ENCODE data around the gene RGSL1.

RGSL1 gene

DNA sequence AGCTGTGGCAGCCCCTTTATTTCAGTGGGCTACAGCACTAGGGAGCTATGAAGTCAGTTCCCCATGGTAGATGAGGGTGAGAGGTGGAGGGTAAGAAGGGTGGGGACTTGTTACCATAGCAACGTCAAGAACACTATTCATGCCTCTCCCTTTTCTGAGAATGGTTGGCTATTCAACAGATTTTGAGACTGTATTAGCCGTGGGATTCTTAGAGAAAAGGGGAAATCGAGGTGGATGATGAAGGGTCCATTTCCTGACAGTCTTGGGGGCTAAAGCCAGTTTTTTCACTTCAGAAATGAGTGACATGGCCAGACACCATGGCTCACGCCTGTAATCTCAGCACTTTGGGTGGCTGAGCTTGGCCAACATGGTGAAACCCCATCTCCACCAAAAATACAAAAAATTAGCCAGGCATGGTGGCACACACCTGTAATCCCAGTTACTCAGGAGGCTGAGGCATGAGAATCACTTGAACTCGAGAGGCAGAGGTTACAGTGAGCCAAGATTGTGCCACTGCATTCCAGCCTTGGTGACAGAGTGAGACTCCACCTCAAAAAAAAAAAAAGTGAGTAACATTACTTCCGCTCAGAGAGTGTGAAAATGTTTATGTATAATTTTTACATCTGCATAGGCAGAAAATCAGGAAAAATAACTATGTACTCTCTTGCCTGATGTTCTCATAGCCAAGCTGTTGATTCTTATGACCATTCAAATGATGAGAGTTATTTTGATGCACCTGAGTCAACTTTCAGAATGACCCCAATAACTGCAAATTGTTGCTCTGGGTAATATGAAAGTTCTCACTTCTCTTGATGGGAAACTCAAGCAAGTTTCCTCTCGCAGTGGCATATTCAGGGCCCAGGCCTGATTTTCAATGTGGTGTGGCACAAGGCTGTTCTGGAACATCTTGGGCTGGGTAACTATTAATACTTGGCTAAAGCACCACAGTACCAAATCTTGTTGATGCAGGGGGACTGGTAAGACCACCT, 23.2 kb upstream of the RGSL1 start (continued):
- TF ChIP-seq TCF4 (CRISPR knock-in tag; IDR thresholded peaks at IDR 0.05; ENCODE audit: borderline replicate concordance): no peak

DNA sequence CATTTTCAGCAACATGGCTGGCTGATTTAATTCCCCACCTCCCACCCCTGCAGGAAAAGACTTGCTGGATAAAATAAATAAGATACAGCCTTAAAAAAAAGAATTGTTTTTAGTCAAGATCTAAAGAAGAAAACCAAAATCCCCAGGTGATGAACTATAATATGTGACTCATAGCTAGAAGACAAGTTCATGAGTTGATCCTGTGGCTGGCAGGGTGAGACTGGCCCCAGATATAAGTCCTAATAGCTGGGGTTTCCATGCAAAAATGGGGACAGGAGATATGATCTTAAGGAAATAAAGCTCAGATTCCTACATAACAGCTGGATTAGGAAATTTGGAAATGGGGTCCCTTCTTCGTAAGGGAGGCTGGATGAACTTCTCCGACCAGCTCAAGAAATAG, 21.9 kb upstream of the RGSL1 start:
- TF ChIP-seq CSDC2 (CRISPR knock-in tag; IDR thresholded peaks at IDR 0.05): no peak
- no peak for TF ChIP-seq ZFP3 (CRISPR knock-in tag; IDR thresholded peaks at IDR 0.05)
- no peak for TF ChIP-seq ZC3H10 (CRISPR knock-in tag; IDR thresholded peaks at IDR 0.05)
- TF ChIP-seq, protein P1, sequence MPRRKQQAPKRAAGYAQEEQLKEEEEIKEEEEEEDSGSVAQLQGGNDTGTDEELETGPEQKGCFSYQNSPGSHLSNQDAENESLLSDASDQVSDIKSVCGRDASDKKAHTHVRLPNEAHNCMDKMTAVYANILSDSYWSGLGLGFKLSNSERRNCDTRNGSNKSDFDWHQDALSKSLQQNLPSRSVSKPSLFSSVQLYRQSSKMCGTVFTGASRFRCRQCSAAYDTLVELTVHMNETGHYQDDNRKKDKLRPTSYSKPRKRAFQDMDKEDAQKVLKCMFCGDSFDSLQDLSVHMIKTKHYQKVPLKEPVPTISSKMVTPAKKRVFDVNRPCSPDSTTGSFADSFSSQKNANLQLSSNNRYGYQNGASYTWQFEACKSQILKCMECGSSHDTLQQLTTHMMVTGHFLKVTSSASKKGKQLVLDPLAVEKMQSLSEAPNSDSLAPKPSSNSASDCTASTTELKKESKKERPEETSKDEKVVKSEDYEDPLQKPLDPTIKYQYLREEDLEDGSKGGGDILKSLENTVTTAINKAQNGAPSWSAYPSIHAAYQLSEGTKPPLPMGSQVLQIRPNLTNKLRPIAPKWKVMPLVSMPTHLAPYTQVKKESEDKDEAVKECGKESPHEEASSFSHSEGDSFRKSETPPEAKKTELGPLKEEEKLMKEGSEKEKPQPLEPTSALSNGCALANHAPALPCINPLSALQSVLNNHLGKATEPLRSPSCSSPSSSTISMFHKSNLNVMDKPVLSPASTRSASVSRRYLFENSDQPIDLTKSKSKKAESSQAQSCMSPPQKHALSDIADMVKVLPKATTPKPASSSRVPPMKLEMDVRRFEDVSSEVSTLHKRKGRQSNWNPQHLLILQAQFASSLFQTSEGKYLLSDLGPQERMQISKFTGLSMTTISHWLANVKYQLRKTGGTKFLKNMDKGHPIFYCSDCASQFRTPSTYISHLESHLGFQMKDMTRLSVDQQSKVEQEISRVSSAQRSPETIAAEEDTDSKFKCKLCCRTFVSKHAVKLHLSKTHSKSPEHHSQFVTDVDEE (CRISPR knock-in tag; IDR thresholded peaks at IDR 0.05): no peak
- TF ChIP-seq, protein P2, sequence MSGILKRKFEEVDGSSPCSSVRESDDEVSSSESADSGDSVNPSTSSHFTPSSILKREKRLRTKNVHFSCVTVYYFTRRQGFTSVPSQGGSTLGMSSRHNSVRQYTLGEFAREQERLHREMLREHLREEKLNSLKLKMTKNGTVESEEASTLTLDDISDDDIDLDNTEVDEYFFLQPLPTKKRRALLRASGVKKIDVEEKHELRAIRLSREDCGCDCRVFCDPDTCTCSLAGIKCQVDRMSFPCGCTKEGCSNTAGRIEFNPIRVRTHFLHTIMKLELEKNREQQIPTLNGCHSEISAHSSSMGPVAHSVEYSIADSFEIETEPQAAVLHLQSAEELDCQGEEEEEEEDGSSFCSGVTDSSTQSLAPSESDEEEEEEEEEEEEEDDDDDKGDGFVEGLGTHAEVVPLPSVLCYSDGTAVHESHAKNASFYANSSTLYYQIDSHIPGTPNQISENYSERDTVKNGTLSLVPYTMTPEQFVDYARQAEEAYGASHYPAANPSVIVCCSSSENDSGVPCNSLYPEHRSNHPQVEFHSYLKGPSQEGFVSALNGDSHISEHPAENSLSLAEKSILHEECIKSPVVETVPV (CRISPR knock-in tag; IDR thresholded peaks at IDR 0.05): no peak
- TF ChIP-seq, protein P3, sequence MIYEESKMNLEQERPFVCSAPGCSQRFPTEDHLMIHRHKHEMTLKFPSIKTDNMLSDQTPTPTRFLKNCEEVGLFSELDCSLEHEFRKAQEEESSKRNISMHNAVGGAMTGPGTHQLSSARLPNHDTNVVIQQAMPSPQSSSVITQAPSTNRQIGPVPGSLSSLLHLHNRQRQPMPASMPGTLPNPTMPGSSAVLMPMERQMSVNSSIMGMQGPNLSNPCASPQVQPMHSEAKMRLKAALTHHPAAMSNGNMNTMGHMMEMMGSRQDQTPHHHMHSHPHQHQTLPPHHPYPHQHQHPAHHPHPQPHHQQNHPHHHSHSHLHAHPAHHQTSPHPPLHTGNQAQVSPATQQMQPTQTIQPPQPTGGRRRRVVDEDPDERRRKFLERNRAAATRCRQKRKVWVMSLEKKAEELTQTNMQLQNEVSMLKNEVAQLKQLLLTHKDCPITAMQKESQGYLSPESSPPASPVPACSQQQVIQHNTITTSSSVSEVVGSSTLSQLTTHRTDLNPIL (CRISPR knock-in tag; IDR thresholded peaks at IDR 0.05; ENCODE audit: low read depth): no peak
- TF ChIP-seq OSR1 (CRISPR knock-in tag; IDR thresholded peaks at IDR 0.05): no peak
- no peak for TF ChIP-seq ESRRG (CRISPR knock-in tag; IDR thresholded peaks at IDR 0.05)
- TF ChIP-seq, protein P4, sequence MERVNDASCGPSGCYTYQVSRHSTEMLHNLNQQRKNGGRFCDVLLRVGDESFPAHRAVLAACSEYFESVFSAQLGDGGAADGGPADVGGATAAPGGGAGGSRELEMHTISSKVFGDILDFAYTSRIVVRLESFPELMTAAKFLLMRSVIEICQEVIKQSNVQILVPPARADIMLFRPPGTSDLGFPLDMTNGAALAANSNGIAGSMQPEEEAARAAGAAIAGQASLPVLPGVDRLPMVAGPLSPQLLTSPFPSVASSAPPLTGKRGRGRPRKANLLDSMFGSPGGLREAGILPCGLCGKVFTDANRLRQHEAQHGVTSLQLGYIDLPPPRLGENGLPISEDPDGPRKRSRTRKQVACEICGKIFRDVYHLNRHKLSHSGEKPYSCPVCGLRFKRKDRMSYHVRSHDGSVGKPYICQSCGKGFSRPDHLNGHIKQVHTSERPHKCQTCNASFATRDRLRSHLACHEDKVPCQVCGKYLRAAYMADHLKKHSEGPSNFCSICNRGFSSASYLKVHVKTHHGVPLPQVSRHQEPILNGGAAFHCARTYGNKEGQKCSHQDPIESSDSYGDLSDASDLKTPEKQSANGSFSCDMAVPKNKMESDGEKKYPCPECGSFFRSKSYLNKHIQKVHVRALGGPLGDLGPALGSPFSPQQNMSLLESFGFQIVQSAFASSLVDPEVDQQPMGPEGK (CRISPR knock-in tag; IDR thresholded peaks at IDR 0.05; ENCODE audit: borderline replicate concordance): no peak
- TF ChIP-seq BACH2 (CRISPR knock-in tag; IDR thresholded peaks at IDR 0.05; ENCODE audit: borderline replicate concordance): no peak
- no peak for TF ChIP-seq TCF4 (CRISPR knock-in tag; IDR thresholded peaks at IDR 0.05; ENCODE audit: borderline replicate concordance)
- no peak for TF ChIP-seq SNAI2 (CRISPR knock-in tag; IDR thresholded peaks at IDR 0.05)
- no peak for TF ChIP-seq ISL1 (CRISPR knock-in tag; IDR thresholded peaks at IDR 0.05)
- no peak for TF ChIP-seq RARB (CRISPR knock-in tag; IDR thresholded peaks at IDR 0.05)
- no peak for ATAC-seq

DNA sequence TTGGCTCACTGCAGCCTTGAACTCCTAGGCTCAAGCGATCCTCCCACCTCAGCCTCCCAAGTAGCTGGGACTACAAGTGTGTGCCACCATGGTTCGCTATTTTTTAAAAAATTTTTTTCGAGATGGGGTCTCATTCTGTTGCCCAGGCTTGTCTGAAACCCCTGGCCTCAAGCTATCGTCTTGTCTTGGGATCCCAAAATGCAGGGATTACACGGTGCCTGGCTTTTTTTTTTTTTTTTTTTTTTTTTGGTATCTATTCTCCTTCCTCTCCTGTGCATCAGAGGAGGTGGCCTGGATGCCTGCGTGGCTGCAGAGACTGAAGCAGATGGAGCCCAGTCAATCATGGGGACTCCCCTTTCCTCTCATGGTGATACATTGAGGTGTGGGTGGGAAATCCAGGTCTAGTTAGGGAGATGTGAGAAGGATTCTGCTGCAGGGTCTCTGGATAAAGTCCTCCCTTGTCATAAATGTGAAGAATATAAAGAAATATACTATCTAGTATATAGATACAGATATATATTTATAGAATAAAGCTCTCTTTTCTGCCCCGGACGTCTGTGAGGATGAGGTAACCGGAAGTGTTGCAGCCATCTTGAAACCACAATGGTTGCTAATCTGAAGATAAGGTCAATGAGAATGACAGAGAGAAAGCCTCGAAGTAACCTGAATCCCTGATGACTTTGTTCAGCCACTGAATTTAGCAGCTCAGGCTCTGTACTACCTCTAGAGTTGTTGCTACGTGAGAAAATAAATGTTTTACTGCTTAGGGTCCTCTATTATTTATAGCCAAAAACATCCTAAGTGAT, 19.5 kb upstream of the RGSL1 start:
- TF ChIP-seq GLIS3 (CRISPR knock-in tag; IDR thresholded peaks at IDR 0.05) (no peak), ESRRG (CRISPR knock-in tag; IDR thresholded peaks at IDR 0.05) (no peak)
- TF ChIP-seq, protein P4 (CRISPR knock-in tag; IDR thresholded peaks at IDR 0.05; ENCODE audit: borderline replicate concordance): no peak
- ATAC-seq: no peak

DNA sequence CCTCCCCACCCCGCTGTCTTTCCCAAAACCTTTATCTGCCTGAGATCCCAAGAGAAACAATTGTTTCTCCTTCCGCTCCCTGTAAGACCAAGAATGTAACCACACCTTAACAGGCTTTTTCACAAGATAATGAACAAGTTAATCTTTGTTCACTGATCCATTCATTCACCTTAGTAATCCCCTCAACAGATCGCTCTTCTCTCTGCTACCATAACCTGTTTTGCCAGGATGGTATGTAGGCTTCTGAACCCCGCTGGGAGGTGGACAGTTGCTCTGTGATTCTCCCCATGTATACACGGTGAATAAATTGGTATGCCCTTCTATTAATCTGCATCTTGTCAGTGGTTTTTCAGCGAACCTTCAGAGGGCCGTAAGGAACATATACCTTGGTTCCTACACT, 18.7 kb upstream of the RGSL1 start:
- TF ChIP-seq ESRRG (CRISPR knock-in tag; IDR thresholded peaks at IDR 0.05): no peak
- TF ChIP-seq ZFP30 (CRISPR knock-in tag; IDR thresholded peaks at IDR 0.05): no peak
- TF ChIP-seq, protein P5, sequence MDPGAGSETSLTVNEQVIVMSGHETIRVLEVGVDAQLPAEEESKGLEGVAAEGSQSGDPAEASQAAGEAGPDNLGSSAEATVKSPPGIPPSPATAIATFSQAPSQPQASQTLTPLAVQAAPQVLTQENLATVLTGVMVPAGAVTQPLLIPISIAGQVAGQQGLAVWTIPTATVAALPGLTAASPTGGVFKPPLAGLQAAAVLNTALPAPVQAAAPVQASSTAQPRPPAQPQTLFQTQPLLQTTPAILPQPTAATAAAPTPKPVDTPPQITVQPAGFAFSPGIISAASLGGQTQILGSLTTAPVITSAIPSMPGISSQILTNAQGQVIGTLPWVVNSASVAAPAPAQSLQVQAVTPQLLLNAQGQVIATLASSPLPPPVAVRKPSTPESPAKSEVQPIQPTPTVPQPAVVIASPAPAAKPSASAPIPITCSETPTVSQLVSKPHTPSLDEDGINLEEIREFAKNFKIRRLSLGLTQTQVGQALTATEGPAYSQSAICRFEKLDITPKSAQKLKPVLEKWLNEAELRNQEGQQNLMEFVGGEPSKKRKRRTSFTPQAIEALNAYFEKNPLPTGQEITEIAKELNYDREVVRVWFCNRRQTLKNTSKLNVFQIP (CRISPR knock-in tag; IDR thresholded peaks at IDR 0.05; ENCODE audit: borderline replicate concordance, low read depth): no peak
- TF ChIP-seq ZNF70 (CRISPR knock-in tag; IDR thresholded peaks at IDR 0.05): no peak
- TF ChIP-seq GLIS3 (CRISPR knock-in tag; IDR thresholded peaks at IDR 0.05): no peak
- no peak for TF ChIP-seq ISL1 (CRISPR knock-in tag; IDR thresholded peaks at IDR 0.05)
- no peak for TF ChIP-seq ZNF565 (CRISPR knock-in tag; conservative IDR thresholded peaks at IDR 0.05; ENCODE audit: low read depth)
- no peak for TF ChIP-seq ARNTL (CRISPR knock-in tag; IDR thresholded peaks at IDR 0.05; ENCODE audit: borderline replicate concordance, low read depth)
- TF ChIP-seq, protein P3 (CRISPR knock-in tag; IDR thresholded peaks at IDR 0.05; ENCODE audit: low read depth): no peak
- ATAC-seq: no peak

Data from SK-N-SH treated with all-trans-retinoic acid at 6 μM for 48 hours (cell line).